Thoracic aorta (tissue), 2 donors: ENCODE results near the gene SEMA6C. TPM values are rescaled to one million over a fixed set of nuclear protein-coding genes. Genes with fewer than 3 reads are reported as not detected.

Experiments used
- ATAC-seq: fragments of 150-250 bp; one replicate; pipeline ENCODE4 v1.8.0; 2017; ENCODE audit warnings: low read depth; ENCODE audit not compliant: insufficient number of reproducible peaks, low FRiP score
- DNase-seq: peaks from one replicate; pipeline ENCODE4 v3.0.0-alpha.2; 2020; ENCODE audit warnings: low spot score
- H3K27ac ChIP-seq, 2 donors: fragments of 200-600 bp; sonication (generic); 1 replicate in 1 of 2; 2 replicates in 1 of 2; pipeline ENCODE4 v1.5.1; 2016; ENCODE audit warnings: mild to moderate bottlenecking in 2 of 2, moderate library complexity in 2 of 2
- H3K27me3 ChIP-seq: fragments of 200-600 bp; sonication (generic); replicated peaks from 2 replicates; pipeline ENCODE4 v1.6.0; 2016; ENCODE audit warnings: mild to moderate bottlenecking; ENCODE audit not compliant: insufficient read depth
- H3K36me3 ChIP-seq: fragments of 200-600 bp; sonication (generic); one replicate; pipeline ENCODE4 v1.5.1; 2016
- H3K4me1 ChIP-seq, 2 donors: fragments of 200-600 bp; sonication (generic); 1 replicate in 1 of 2; 2 replicates in 1 of 2; pipeline versions ENCODE4 v1.5.1 to v1.6.0; 2016; ENCODE audit warnings: low read depth in 2 of 2, mild to moderate bottlenecking in 1 of 2; ENCODE audit not compliant: control insufficient read depth in 1 of 2
- H3K4me3 ChIP-seq: fragments of 200-600 bp; sonication (generic); 2 replicates; pipeline ENCODE4 v1.5.1; 2016; ENCODE audit warnings: mild to moderate bottlenecking
- H3K9me3 ChIP-seq: fragments of 200-600 bp; sonication (generic); 2 replicates; pipeline ENCODE4 v1.5.1; 2016
- total RNA-seq, 2 donors: library from RNA; depleted of rRNA; stranded (reverse); fragments of >200 nt; gene quantifications; one replicate each; pipeline versions ENCODE4 v1.1.0 to v1.2.3, GENCODE V29; 2016
- TF ChIP-seq, protein P1 (sequence below): fragments of 200-600 bp; sonication (generic); IDR thresholded peaks from one replicate; pipeline ENCODE4 v1.5.1; 2019; ENCODE audit warnings: antibody characterized with exemption

Gene SEMA6C
- total RNA-seq, 2 donors from 2014 or later = 6.3 to 6.8 TPM

DNA sequence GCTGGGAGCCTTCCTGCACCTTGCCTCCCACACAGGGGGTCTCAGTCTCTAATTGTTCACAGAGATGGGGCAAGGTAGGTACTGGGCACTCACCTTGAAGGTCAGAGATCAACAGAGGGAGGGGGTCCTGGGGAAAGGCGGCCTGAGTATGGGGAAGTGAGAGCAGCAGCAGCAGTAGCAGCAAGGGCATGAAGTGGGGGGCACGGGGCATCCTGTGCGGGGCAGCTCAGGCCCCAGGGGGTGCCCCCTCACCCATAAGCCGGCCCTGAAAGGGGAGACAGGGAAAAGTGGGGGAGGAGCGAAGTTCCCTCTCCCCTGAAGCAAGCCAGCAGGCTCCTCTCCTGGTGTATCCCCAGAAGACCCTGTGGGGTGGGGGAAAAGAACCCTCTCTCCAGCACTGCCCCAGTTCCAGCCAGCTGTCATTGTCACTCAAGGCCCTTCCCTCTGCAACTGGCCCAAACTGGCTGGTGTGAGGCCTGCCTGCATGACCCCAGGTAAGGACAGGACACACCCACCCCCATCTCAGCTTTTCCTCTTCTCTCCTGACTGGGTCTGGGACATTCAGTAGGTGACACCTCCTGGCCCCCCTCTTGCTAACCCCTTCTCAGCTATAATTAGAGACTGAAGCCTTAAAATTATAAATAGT, 3.9 kb downstream of the SEMA6C start:
- ATAC-seq (no peak), DNase-seq (no peak)
- Histone ChIP-seq H3K36me3 (no peaks in the 10 kb centered on the region), H3K27ac (no peak overlapping the region), H3K4me3 (no peak overlapping the region), H3K4me1 (peaks cover 11 to 40% of the 10 kb centered on the region in 2 donors), H3K27me3 (no peaks in the 10 kb centered on the region), H3K9me3 (no peaks in the 10 kb centered on the region)
- TF ChIP-seq, protein P1, sequence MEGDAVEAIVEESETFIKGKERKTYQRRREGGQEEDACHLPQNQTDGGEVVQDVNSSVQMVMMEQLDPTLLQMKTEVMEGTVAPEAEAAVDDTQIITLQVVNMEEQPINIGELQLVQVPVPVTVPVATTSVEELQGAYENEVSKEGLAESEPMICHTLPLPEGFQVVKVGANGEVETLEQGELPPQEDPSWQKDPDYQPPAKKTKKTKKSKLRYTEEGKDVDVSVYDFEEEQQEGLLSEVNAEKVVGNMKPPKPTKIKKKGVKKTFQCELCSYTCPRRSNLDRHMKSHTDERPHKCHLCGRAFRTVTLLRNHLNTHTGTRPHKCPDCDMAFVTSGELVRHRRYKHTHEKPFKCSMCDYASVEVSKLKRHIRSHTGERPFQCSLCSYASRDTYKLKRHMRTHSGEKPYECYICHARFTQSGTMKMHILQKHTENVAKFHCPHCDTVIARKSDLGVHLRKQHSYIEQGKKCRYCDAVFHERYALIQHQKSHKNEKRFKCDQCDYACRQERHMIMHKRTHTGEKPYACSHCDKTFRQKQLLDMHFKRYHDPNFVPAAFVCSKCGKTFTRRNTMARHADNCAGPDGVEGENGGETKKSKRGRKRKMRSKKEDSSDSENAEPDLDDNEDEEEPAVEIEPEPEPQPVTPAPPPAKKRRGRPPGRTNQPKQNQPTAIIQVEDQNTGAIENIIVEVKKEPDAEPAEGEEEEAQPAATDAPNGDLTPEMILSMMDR = no peak

DNA sequence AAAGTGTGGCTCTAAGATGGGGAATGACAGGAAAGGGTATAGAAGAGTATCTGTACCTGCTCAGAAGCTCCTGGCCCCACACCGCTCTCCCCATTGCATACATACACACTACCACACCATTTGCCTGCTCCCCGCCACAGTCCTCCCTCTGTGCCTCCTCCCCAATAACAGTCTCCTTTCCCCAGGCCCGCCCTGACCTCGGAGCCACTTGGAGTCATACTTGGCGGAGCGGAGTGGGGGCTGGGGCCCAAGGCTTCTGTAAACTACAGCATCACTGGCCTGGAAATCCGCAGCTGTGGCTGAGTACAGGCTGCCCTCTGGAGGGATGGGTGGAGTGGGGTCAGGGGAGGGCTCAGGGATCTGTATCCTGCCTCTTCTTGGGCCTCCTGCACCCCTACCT, 8.6 kb downstream of the SEMA6C start:
- ATAC-seq = no peak
- peaks cover 0 to 4% of the 10 kb centered on the region in 2 donors for H3K4me1 ChIP-seq
- H3K4me3 ChIP-seq = no peak overlapping the region
- DNase-seq = no peak
- no peak overlapping the region for H3K27ac ChIP-seq
- H3K36me3 ChIP-seq = peaks cover 5% of the 10 kb centered on the region
- no peaks in the 10 kb centered on the region for H3K27me3 ChIP-seq
- TF ChIP-seq, protein P1 = no peak
- no peaks in the 10 kb centered on the region for H3K9me3 ChIP-seq

DNA sequence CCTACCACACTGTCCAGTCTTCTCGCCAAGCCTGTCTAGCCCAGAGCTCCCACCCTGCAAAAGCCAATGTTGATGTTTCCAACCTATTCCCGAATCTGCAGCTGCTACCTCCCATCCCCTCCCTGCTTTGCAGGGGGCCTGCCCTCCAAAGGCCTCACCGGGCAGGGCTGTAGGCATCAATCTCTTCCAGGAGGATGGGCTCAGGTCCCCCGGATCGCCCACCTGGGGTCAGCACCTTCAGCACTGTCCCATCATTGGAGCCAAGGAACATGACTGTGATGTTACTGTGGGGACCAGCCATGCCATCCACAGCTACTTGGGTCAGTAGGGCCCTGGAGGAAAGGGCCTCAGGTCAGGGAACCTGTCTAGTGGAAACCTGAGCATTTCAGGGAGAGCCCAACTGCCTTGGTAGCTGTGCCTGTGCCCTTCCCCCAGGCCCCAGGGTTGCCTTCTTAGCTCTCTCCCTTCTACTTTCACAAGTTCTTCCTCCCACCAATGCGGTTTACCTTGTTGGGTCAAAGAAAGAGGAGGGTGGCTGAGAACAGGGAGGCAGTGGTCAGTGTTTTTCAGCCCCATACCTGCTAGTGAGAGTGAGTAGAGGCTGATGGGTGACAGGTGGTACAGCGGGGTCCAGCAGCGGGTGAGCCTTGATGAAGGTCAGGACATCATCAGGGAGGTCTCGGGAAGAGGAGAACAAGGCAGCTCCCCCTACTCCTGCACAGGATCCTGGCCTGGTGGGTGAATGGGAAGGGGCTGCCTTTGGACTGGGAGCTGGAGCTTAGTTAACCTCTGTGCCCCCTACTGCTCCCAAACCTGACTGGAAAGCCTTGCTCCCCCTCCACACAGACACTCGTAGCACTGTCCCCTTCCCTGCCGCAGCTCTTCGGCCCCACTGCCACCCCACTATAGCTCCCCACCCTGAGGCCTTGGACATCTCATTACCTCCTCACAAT, 10.7 kb downstream of the SEMA6C start:
- Histone ChIP-seq H3K36me3 (peaks cover 5% of the 10 kb centered on the region), H3K27me3 (no peaks in the 10 kb centered on the region), H3K4me3 (no peak overlapping the region), H3K27ac (no peak overlapping the region), H3K4me1 (no peaks in the 10 kb centered on the region), H3K9me3 (no peaks in the 10 kb centered on the region)
- DNase-seq (no peak), ATAC-seq (no peak)
- TF ChIP-seq, protein P1 = no peak

DNA sequence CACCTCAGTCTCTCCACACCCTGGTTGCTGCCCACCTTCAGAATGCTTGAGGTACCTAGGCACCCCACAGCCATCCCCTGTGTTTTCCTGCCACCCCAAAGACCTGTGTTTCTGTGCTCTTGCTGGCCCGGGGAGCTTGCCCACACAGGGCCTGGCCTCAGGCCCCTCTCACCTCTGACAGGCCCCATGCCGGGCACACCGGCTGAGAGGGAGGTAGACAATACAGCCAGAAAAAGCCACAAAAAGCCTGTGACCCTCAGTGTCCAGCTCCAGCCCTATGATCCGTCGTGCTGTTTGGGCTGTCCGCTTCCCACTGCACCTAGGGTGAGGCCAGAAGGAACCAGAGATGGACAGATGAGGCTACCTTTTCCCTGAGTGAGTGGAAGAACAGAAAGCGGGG, 11.4 kb downstream of the SEMA6C start:
- no peak for ATAC-seq
- no peak for DNase-seq
- no peak overlapping the region for H3K4me3 ChIP-seq
- TF ChIP-seq, protein P1 = no peak
- H3K27me3 ChIP-seq = no peaks in the 10 kb centered on the region
- no peaks in the 10 kb centered on the region for H3K9me3 ChIP-seq
- peaks cover 5% of the 10 kb centered on the region for H3K36me3 ChIP-seq
- H3K4me1 ChIP-seq = no peaks in the 10 kb centered on the region
- H3K27ac ChIP-seq = no peak overlapping the region

DNA sequence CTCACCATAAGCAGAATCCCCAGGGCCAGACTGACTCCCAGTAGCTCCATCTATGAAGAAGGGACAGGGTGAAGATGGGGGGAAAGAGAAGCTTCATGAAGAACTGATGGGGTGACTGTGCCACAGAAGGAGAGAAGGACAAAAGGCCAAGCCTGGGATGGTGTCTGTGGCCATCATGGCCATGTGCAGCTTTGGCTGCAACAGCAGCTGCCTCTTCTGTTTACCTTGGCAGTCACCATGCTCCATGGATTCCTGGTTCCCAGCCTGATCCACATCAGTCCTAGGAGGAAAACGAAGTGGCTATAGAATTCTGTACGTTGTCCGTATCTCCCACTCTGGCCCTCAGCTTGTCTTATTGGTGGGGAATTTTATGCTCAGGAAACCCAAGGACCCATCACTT, 12.0 kb downstream of the SEMA6C start:
- H3K27me3 ChIP-seq = no peaks in the 10 kb centered on the region
- no peaks in the 10 kb centered on the region for H3K9me3 ChIP-seq
- H3K27ac ChIP-seq = no peak overlapping the region
- ATAC-seq = no peak
- TF ChIP-seq, protein P1 = no peak
- no peak for DNase-seq
- peaks cover 5% of the 10 kb centered on the region for H3K36me3 ChIP-seq
- no peaks in the 10 kb centered on the region for H3K4me1 ChIP-seq
- H3K4me3 ChIP-seq = no peak overlapping the region
